Stimulated activated naive B cell treated with anti-CD40 and anti-IgM and Interleukin-4, amounts not matched to agents 10 μg/mL and 1 μg/mL and 100 μg/mL, for 72 hours (primary cell): Measurements from ENCODE around the gene AGPAT4.

ENCODE experiments used
- ATAC-seq, 2 donors: fragments of 150-1000 bp; cut with Tn5 transposase; replicated peaks; 2 replicates each; pipeline ENCODE4 v1.10.0; 2021; ENCODE audit warnings: moderate library complexity in 1 of 2
- DNase-seq: peaks from one replicate; pipeline ENCODE4 v3.0.0; 2021
- H3K27ac Mint-ChIP-seq: one replicate; pipeline ENCODE4 v1.8.0; 2022; ENCODE audit warnings: mild to moderate bottlenecking, mixed read lengths
- H3K27me3 Mint-ChIP-seq, 2 donors: one replicate each; pipeline ENCODE4 v1.8.0; 2022; ENCODE audit warnings: mixed read lengths in 2 of 2
- H3K36me3 Mint-ChIP-seq, 2 donors: one replicate each; pipeline ENCODE4 v1.8.0; 2022; ENCODE audit warnings: mixed read lengths in 2 of 2, mild to moderate bottlenecking in 1 of 2
- H3K4me1 Mint-ChIP-seq, 2 donors: one replicate each; pipeline ENCODE4 v1.8.0; 2022; ENCODE audit warnings: mixed read lengths in 2 of 2, mild to moderate bottlenecking in 1 of 2
- H3K4me3 Mint-ChIP-seq, 2 donors: one replicate each; pipeline ENCODE4 v1.8.0; 2022; ENCODE audit warnings: mild to moderate bottlenecking in 2 of 2, mixed read lengths in 2 of 2, moderate library complexity in 1 of 2
- H3K9me3 Mint-ChIP-seq, 2 donors: one replicate each; pipeline ENCODE4 v1.8.0; 2022; ENCODE audit warnings: mixed read lengths in 2 of 2, mild to moderate bottlenecking in 1 of 2

AGPAT4 gene

DNA sequence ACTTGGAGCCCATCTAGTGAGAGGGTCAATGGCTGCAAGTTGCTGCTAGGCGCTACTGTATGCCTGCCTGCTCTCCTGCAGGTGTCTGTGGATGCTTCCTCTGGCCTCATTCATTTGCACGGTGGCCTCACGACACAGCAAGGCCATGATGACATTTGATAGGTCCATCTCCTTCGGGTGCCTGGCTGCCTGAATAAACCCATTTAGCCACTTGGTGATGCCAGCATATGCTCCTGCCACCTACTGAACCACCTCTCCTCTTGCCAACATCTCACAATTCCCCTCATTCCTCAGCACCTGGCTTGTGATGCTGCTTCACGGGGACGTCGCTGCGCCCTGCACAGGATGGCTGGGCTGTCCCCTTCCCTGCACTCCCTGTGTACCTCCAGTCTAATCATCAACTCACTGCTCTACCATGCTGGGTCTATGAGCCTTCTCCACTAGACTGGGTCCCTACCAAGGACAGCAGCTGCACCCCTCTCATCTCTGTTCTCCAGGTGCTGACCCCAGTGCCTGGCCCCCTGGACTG lies 51.1 kb downstream of the AGPAT4 start:
- Mint-ChIP-seq H3K27ac (no peak overlapping the region), H3K27me3 (no peaks in the 10 kb centered on the region), H3K36me3 (peaks cover 17 to 20% of the 10 kb centered on the region in 2 donors), H3K9me3 (peaks cover 2 to 5% of the 10 kb centered on the region in 2 donors), H3K4me1 (peaks cover 6 to 12% of the 10 kb centered on the region in 2 donors), H3K4me3 (no peak overlapping the region)
- no peak for DNase-seq
- ATAC-seq, result no peak

DNA sequence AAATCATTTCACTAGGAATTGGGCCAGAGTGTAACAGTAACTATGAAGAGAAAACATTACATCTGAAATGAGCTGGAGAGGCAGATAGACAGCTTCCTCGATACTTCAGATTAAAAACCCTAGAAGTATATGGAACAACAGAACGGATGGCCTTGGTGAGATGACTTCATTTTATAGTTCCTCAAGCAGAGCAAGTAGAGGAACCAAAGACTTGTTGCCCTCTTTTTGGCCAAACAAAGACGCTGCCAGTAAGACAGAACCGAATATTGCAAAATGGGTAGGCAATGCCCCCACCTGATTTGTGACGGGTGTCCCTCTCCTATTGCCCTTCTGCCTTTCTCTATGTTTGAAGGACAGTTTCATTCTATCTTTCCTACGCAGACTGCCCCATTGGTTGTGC lies 53.5 kb downstream of the AGPAT4 start:
- ATAC-seq, result no peak

DNA sequence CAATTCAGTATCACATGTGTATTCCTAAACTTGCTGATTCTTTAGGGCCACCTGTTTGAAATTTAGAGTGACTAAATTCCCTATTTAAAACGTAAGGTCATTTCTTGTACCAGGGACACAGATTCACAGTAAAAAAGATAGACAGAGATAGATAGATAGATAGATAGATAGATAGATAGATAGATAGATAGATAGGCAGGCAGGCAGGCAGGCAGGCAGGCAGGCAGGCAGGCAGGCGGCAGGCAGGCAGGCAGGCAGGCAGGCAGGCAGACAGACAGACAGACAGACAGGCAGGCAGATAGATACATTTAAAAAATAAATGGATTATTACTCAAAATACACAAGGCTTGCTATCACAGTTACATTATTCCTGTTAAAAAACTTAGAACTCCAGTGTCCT lies 54.2 kb downstream of the AGPAT4 start:
- no peak overlapping the region for H3K4me3 Mint-ChIP-seq
- peaks cover 0 to 2% of the 10 kb centered on the region in 2 donors for H3K4me1 Mint-ChIP-seq
- peaks cover 20% of the 10 kb centered on the region in 2 donors for H3K36me3 Mint-ChIP-seq
- DNase-seq (no peak), ATAC-seq (no peak)
- H3K27me3 Mint-ChIP-seq, result no peaks in the 10 kb centered on the region
- peaks cover 0 to 4% of the 10 kb centered on the region in 2 donors for H3K9me3 Mint-ChIP-seq
- no peak overlapping the region for H3K27ac Mint-ChIP-seq

More for the DNA sequence above, 53.5 kb downstream of the AGPAT4 start:
- Mint-ChIP-seq H3K9me3 (peaks cover 2 to 9% of the 10 kb centered on the region in 2 donors), H3K27me3 (no peaks in the 10 kb centered on the region), H3K27ac (no peak overlapping the region), H3K4me3 (no peak overlapping the region), H3K4me1 (peaks cover 0 to 2% of the 10 kb centered on the region in 2 donors), H3K36me3 (peaks cover 25 to 26% of the 10 kb centered on the region in 2 donors)
- DNase-seq, result no peak

DNA sequence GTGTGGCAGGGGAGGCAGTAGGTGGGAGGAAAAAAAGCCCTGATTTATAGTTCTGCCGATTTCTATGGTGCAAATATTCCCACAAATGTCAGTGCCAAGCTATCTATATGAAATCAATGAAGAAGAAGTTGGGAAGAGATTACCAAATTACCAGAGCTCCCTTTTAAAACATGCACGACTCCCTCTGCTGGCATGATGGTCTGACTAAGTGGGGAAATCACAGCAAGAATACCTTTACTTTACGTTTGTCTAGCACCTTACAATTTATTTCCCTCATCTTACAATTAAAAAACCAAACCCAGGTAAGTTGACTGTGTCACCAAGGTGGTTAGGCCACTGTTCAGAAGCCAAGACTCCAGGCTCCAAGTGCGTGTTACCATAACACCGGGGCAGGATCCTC lies 55.6 kb downstream of the AGPAT4 start:
- peaks cover 0 to 4% of the 10 kb centered on the region in 2 donors for H3K9me3 Mint-ChIP-seq
- ATAC-seq (no peak), DNase-seq (no peak)
- H3K36me3 Mint-ChIP-seq, result peaks cover 23 to 24% of the 10 kb centered on the region in 2 donors
- no peaks in the 10 kb centered on the region for H3K27me3 Mint-ChIP-seq
- no peak overlapping the region for H3K4me3 Mint-ChIP-seq
- peaks cover 0 to 2% of the 10 kb centered on the region in 2 donors for H3K4me1 Mint-ChIP-seq
- H3K27ac Mint-ChIP-seq, result no peak overlapping the region

DNA sequence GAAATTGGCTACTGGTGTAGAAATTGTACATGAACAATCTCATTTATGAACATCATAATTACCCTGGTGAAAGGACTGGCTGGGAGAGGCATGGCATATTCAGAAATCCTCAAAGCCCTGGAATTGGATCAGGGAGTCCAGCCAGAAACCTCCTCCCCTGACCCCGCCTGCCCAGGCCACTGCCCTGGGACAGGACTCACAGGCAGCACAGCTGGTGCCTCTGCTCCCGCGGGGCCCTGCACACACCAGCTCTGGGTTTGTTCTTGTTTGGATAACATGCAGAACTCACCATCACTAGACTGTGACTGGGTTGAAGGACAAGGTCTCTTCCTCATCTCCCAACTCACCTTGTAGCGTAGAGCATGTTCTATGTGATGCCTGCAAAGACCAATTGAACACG lies 56.2 kb downstream of the AGPAT4 start:
- ATAC-seq (no peak), DNase-seq (no peak)
- peaks cover 20 to 23% of the 10 kb centered on the region in 2 donors for H3K36me3 Mint-ChIP-seq
- no peak overlapping the region for H3K27ac Mint-ChIP-seq
- peaks cover 0 to 2% of the 10 kb centered on the region in 2 donors for H3K4me1 Mint-ChIP-seq
- no peaks in the 10 kb centered on the region for H3K27me3 Mint-ChIP-seq
- peaks cover 0 to 4% of the 10 kb centered on the region in 2 donors for H3K9me3 Mint-ChIP-seq
- no peak overlapping the region for H3K4me3 Mint-ChIP-seq

DNA sequence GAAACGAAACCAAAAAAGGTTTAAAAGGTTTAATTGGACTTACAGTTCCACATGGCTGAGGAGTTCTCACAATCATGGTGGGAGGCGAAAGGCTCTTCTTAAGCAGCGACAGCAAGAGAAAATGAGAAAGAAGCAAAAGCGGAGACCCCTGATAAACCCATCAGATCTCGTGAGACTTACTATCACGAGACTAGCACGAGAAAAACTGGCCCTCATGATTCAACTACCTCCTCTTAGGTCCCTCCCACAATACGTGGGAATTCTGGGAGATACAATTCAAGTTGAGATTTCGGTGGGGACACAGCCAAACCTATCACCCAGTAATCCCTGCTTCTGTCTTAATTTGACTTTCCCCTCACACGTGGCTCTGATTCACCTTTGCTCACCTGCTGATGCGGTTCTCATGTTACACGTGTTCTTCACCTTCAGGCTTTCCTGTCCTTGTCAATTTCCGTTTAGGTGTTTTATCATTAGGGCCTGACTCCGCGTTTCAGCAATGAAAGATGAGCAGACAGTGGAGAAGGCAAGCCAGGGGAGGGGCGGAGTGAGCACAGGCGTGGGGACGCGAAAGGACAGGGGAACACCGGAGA lies 57.1 kb downstream of the AGPAT4 start:
- H3K27ac Mint-ChIP-seq, result no peak overlapping the region

DNA sequence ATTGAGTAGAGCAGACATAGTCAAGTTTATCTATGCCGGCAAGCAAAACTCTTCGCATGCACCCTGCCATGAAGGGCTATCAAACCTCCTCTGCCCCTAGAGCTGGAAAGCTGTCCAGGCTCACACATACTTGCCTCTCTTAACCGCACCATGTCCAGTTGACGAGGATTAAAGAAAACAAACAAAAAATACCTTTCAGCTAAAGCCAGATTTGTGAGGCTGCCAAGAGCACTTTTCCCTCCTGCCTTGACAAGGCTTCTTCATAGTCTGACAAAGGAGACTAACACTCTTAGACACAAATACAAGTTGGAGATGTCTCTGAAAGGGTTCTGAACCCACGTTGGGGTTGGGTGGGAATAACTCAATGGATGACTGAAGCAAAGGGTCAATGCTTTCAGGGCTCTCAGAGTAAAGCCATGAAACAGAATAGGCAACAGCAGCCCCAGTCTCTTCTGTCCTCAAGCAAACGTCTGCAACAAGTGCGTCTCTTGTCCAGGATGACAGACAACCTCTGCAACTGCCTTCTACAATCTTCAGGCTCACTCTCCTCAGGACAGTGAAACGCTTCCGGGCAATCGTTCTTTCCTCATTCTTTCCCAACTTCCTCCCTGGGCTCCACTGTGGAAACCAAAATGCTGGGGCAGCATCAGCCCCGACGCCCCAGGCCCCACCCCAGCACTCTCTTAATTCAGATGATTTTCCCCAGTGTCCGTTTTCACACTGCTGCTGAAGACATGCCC lies 57.8 kb downstream of the AGPAT4 start:
- no peak overlapping the region for H3K4me3 Mint-ChIP-seq
- H3K27me3 Mint-ChIP-seq, result no peaks in the 10 kb centered on the region
- no peak for DNase-seq

More for the DNA sequence above, 57.1 kb downstream of the AGPAT4 start:
- ATAC-seq (no peak), DNase-seq (no peak)
- Mint-ChIP-seq H3K36me3 (peaks cover 19% of the 10 kb centered on the region in 2 donors), H3K9me3 (peaks cover 0 to 4% of the 10 kb centered on the region in 2 donors), H3K4me3 (no peak overlapping the region), H3K27me3 (no peaks in the 10 kb centered on the region), H3K4me1 (peaks cover 0 to 2% of the 10 kb centered on the region in 2 donors)

DNA sequence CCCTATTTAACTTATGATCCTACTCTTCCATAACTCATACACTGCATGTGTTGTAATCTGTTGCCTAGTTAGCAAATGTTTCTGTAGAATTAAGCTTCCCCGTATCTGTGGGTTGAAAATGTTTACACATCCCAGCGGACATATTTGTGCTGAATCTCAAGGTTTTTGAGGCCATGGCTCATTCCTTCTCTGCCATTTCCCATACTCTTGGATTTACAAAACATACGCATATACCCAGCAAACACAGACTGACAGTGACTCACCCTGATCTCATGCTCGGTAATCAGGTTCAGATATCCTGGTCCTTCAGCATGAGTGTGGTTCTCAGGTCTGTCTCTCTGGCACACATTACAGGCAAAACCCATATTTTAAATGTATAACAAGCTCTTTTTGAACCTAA lies 58.7 kb downstream of the AGPAT4 start:
- Mint-ChIP-seq H3K36me3 (peaks cover 17% of the 10 kb centered on the region in 2 donors), H3K9me3 (peaks cover 0 to 4% of the 10 kb centered on the region in 2 donors), H3K27me3 (no peaks in the 10 kb centered on the region), H3K27ac (no peak overlapping the region), H3K4me3 (no peak overlapping the region), H3K4me1 (peaks cover 0 to 2% of the 10 kb centered on the region in 2 donors)
- DNase-seq (no peak), ATAC-seq (no peak)

More for the DNA sequence above, 57.8 kb downstream of the AGPAT4 start:
- peaks cover 0 to 2% of the 10 kb centered on the region in 2 donors for H3K4me1 Mint-ChIP-seq
- no peak for ATAC-seq
- H3K27ac Mint-ChIP-seq, result peak overlapping the region; percentile 47
- peaks cover 0 to 4% of the 10 kb centered on the region in 2 donors for H3K9me3 Mint-ChIP-seq
- H3K36me3 Mint-ChIP-seq, result peaks cover 17 to 18% of the 10 kb centered on the region in 2 donors

DNA sequence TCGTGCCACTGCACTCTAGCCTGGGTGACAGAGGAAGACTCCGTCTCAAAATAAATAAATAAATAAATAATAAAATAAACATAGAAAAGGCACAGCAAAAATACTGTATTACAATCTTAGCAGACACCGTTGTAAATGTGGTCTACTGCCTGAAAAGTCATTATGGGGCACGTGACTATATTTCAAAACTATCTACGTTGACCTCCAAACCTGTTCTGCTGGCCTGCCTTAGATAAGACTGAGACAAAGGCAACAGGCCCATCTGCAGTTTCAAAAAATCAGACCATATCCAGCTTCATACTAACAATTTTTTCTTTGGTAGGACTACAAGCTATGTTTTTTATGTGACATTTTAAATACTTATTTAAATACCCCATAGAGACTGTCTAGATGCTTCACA lies 59.1 kb downstream of the AGPAT4 start:
- DNase-seq, result no peak
- Mint-ChIP-seq H3K4me1 (peaks cover 0 to 2% of the 10 kb centered on the region in 2 donors), H3K36me3 (peaks cover 17% of the 10 kb centered on the region in 2 donors)

DNA sequence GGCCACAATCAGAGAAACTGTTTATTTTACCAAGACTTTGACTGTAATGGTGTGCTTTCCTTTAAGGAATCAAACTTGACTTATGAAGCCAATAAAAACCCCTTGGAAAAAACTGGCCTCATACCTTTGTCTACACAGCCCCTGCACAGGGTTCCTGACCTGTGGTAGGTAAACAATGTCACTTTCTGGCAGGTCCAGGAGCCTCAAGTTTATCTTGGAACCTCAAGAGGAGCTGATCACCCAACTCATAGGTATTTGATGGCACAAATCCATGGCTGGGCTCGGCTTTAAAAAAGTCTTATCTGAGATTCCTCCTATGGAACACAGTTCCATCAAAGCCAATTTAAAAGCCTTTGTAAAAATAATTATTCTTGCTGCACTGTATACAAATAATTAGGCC lies 61.0 kb downstream of the AGPAT4 start:
- Mint-ChIP-seq H3K4me1 (peaks cover 0 to 2% of the 10 kb centered on the region in 2 donors), H3K9me3 (peaks cover 3 to 12% of the 10 kb centered on the region in 2 donors)
- DNase-seq, result no peak

More for the DNA sequence above, 59.1 kb downstream of the AGPAT4 start:
- Mint-ChIP-seq H3K27me3 (no peaks in the 10 kb centered on the region), H3K4me3 (no peak overlapping the region), H3K9me3 (peaks cover 0 to 4% of the 10 kb centered on the region in 2 donors), H3K27ac (no peak overlapping the region)
- no peak for ATAC-seq

DNA sequence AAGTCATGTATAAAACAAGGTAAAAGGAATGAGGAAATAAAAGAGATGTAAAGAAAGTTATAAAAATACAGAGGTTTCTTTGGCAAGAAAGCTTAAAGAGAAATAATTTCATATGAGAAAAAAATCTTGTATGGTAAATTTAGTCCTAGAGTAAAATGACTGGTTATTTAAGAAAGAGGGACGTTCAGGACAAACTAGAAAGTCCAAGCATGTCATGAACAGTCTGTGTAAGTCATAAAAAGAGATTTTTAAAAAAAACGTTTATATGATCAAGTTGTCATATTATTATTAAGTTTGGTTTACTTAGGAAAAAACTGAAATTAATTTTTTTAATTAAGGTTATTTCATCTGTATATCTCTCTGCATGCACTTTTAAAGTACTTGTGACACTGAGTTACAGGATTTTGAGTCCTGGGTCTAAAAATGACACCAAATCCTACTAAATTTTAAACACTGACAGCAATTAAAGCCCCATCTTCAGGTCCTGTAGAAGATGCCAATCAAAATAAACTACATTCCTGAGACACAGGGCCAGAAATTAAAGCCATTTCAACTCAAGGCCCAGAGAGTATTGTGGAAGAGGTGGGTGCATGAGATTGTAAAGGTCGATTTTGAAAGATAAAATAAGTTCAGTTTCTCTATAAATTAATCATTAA lies 62.4 kb downstream of the AGPAT4 start:
- DNase-seq (no peak), ATAC-seq (no peak)
- Mint-ChIP-seq H3K27ac (no peak overlapping the region), H3K4me1 (no peaks in the 10 kb centered on the region), H3K36me3 (peaks cover 16 to 19% of the 10 kb centered on the region in 2 donors), H3K9me3 (peaks cover 3 to 8% of the 10 kb centered on the region in 2 donors), H3K27me3 (no peaks in the 10 kb centered on the region), H3K4me3 (no peak overlapping the region)

More for the DNA sequence above, 61.0 kb downstream of the AGPAT4 start:
- H3K27me3 Mint-ChIP-seq, result no peaks in the 10 kb centered on the region
- ATAC-seq, result no peak
- H3K36me3 Mint-ChIP-seq, result peaks cover 22 to 25% of the 10 kb centered on the region in 2 donors
- H3K27ac Mint-ChIP-seq, result no peak overlapping the region
- no peak overlapping the region for H3K4me3 Mint-ChIP-seq

DNA sequence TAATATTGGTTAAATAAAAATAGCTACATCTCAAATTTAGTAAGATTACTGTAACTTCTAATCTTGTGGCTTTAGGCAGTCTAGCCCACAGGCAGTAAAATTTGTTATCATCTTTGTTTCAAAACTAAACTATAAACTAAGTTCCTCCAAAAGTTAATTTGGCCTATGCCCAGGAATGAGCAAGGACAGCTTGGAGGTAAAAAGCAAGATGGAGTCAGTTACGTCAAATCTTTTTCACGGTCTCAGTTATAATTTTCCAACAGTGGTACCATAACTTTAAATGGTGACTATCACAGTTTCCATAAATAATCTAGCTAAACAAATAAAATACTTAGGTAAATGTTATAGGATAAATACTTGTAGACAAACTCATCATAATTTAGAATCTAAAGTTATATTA lies 63.0 kb downstream of the AGPAT4 start:
- Mint-ChIP-seq H3K27me3 (no peaks in the 10 kb centered on the region), H3K4me3 (no peak overlapping the region), H3K9me3 (peaks cover 3 to 8% of the 10 kb centered on the region in 2 donors), H3K27ac (no peak overlapping the region), H3K36me3 (peaks cover 13 to 17% of the 10 kb centered on the region in 2 donors), H3K4me1 (no peaks in the 10 kb centered on the region)
- DNase-seq (no peak), ATAC-seq (no peak)

DNA sequence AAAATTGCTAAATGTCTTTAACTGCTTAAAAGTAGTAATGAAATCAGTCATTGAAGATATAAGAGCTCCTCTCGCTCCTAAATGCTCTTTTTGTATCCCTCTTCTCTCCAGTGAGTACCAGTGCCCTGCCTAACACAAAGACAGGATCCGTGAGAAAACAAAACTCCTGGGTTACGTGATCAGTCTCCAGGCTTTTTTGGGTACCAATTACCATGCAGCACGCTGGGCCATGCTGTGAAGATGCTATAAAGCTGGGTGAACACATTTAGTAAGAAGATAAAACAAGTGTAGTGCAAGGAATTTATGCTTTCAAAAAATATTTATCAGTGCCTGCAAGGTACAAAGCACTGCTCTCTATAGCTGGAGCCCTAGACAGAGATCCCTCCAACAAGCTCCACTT lies 66.7 kb downstream of the AGPAT4 start:
- no peaks in the 10 kb centered on the region for H3K27me3 Mint-ChIP-seq
- H3K9me3 Mint-ChIP-seq, result peaks cover 3 to 13% of the 10 kb centered on the region in 2 donors
- no peak overlapping the region for H3K4me3 Mint-ChIP-seq
- ATAC-seq (no peak), DNase-seq (no peak)
- H3K27ac Mint-ChIP-seq, result no peak overlapping the region
- peaks cover 1 to 3% of the 10 kb centered on the region in 2 donors for H3K4me1 Mint-ChIP-seq
- H3K36me3 Mint-ChIP-seq, result peaks cover 11 to 13% of the 10 kb centered on the region in 2 donors

DNA sequence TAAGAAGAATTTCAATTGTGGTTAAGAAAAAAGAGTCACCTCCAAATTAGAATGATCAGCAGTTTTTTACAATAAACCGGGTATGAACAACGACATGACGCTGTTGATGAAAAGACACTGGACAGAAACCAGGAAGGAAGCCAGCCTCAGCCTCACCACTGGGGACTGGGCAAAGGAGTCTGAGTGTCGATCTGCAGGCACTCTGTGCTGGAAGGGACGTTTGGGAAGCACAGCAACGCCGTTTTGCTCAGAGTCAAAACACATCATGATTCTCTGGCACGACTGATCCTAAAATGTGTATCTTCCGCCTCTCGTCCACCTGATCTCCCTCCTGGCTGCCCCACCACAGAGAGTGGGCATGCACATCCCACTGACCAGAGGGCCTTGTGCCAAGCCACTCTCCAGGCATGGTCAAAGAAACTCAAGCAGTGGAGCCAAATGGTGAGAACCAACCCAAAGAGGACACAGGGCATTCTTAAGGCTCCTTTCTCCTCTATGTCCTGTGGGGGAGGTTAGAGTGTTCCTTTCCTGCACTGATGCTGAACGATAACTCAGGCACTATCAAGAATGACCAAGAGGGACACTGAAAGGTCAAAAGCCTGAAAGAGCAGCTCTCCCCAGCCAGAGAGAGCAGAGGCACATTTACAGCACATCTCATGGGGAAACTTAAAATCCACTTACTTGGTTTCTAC lies 68.8 kb downstream of the AGPAT4 start:
- H3K27ac Mint-ChIP-seq, result no peak overlapping the region
- no peak overlapping the region for H3K4me3 Mint-ChIP-seq
- H3K4me1 Mint-ChIP-seq, result peaks cover 15 to 25% of the 10 kb centered on the region in 2 donors
- H3K36me3 Mint-ChIP-seq, result peaks cover 13 to 14% of the 10 kb centered on the region in 2 donors
- H3K9me3 Mint-ChIP-seq, result peaks cover 6 to 13% of the 10 kb centered on the region in 2 donors
- ATAC-seq, result no peak
- H3K27me3 Mint-ChIP-seq, result no peaks in the 10 kb centered on the region
- no peak for DNase-seq
